ENCODE data around the gene KIFC1. TPM values are rescaled to one million over a fixed set of nuclear protein-coding genes. Genes with fewer than 3 reads are reported as not detected.

Gene KIFC1
- total RNA-seq, 1 experiment from 2014 or later, result 73.8 TPM

DNA sequence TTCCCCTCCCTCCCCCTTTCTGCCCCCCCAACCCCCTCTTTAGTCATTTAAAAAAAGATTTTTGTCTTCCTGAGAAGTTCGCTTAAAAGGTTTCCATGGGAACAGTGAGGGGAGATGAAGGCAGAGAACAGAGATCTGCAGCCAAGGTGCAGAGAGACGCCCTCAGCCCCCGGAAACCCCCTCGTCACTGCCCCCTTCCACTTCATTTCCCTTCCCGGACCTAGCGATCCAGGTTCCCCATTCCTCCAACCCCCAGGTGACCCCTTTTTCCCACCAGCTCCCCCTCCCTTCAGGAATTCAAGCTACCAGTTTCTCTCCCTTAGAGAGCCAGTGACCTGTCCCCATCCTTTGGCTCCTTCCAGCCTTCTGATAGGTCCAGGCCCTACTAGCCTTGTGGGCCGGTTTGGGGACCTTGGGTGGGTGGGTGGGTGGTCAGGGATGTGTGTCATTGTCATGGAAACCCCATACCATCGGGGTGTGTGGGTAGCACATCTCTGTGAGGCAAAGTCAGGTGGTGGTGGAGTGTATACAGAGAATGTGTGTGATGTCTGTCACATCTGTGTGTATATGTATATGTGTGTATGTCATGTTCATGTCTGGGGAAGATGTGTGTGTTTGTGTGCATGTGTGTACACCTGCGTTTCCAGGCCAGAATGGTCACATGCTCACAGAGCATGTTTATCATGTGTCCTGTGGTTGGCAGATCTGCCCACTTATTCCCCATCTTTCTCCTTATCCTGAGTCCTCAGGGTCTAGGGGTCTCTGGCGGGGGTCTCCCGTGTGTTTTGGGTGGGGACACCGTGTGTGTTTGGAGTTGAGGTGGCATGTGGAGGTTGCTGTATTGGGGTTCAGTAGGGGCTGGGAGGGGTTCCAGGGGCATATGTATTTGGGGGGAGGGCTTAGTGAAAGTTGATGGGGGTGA is 35.2 kb downstream of the KIFC1 start:
- no peaks in the 10 kb centered on the region for H3K27me3 Mint-ChIP-seq (ENCODE audit: low read depth)
- Histone ChIP-seq H3K23me2 (ENCODE audit: insufficient read length, low read depth, low read length, poor library complexity, severe bottlenecking) (peaks cover 16% of the 10 kb centered on the region), H2BK15ac (ENCODE audit: low read depth, low read length) (no peak overlapping the region), H2BK5ac (ENCODE audit: insufficient read length, low read length) (no peak overlapping the region), H4K91ac (ENCODE audit: insufficient read length, low read depth, low read length) (no peak overlapping the region), H3K56ac (ENCODE audit: insufficient read length, low read depth, low read length) (no peak overlapping the region), H3K23ac (ENCODE audit: insufficient read length, low read depth, low read length) (no peak overlapping the region), H2AK5ac (ENCODE audit: insufficient read length, low read length) (no peak overlapping the region), H3K27ac (ENCODE audit: insufficient read length, low read depth, low read length) (no peak overlapping the region), H3K4me1 (ENCODE audit: insufficient read depth, low read length) (peaks cover 13% of the 10 kb centered on the region), H3K4ac (ENCODE audit: low read depth, low read length) (no peak overlapping the region), H3K79me2 (ENCODE audit: insufficient read depth, low read length) (peaks cover 10% of the 10 kb centered on the region; the same call in 1 of the 2 replicates), H4K8ac (replicated peaks; ENCODE audit: insufficient read length, low read depth, low read length) (no peak overlapping the region), H3K14ac (ENCODE audit: insufficient read depth, low read length) (no peak overlapping the region), H4K20me1 (ENCODE audit: control insufficient read depth, insufficient read depth, insufficient read length) (no peaks in the 10 kb centered on the region), H3K18ac (ENCODE audit: insufficient read length, low read depth, low read length) (no peak overlapping the region), H3K4me2 (ENCODE audit: insufficient read depth, insufficient read length, low read length) (peak overlapping the region; percentile 89), H3K79me1 (ENCODE audit: insufficient read depth, low read depth, low read length, poor library complexity, severe bottlenecking) (peaks cover 3% of the 10 kb centered on the region), H3T11ph (ENCODE audit: low read length) (no peak overlapping the region), H4K5ac (ENCODE audit: insufficient read length, low read depth, low read length) (no peak overlapping the region), H2BK20ac (ENCODE audit: low read depth, low read length, poor library complexity, severe bottlenecking) (no peak overlapping the region), H2BK120ac (ENCODE audit: low read depth, low read length, poor library complexity, severe bottlenecking) (no peak overlapping the region), H2BK12ac (ENCODE audit: insufficient read length, low read depth, low read length) (no peak overlapping the region), H3K9ac (ENCODE audit: extremely low read depth, insufficient read length, low read length) (no peak overlapping the region), H3K9me3 (ENCODE audit: control insufficient read depth, low read depth, low read length) (no peaks in the 10 kb centered on the region), H3K27me3 (ENCODE audit: insufficient read depth, low read length) (no peaks in the 10 kb centered on the region), H2AFZ (ENCODE audit: low read length) (no peak overlapping the region)
- peak; percentile 33 for DNase-seq
- H3K27ac Mint-ChIP-seq, result peak overlapping the region in 2 of 3 experiments; percentile 68 to 87; a peak in 2 of 7 replicates
- peaks cover 24 to 27% (median 26%) of the 10 kb centered on the region in 3 experiments for H3K36me3 Mint-ChIP-seq (ENCODE audit: insufficient read depth in 1 of 3, low read depth in 3 of 3)
- peak overlapping the region; percentile 81 to 87 for H3K4me3 Mint-ChIP-seq
- no peaks in the 10 kb centered on the region; a peak in 1 of 5 replicates for H3K9me3 Mint-ChIP-seq
- TF ChIP-seq, protein P1, sequence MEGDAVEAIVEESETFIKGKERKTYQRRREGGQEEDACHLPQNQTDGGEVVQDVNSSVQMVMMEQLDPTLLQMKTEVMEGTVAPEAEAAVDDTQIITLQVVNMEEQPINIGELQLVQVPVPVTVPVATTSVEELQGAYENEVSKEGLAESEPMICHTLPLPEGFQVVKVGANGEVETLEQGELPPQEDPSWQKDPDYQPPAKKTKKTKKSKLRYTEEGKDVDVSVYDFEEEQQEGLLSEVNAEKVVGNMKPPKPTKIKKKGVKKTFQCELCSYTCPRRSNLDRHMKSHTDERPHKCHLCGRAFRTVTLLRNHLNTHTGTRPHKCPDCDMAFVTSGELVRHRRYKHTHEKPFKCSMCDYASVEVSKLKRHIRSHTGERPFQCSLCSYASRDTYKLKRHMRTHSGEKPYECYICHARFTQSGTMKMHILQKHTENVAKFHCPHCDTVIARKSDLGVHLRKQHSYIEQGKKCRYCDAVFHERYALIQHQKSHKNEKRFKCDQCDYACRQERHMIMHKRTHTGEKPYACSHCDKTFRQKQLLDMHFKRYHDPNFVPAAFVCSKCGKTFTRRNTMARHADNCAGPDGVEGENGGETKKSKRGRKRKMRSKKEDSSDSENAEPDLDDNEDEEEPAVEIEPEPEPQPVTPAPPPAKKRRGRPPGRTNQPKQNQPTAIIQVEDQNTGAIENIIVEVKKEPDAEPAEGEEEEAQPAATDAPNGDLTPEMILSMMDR (conservative IDR thresholded peaks at IDR 0.05), result no peak
- peaks cover 75 to 78% of the 10 kb centered on the region in 2 experiments for H3K4me1 Mint-ChIP-seq
- no CpG with 5 or more reads among the region's 12 CpGs for WGBS (ENCODE audit: extremely low coverage, insufficient read length, low lambda C conversion rate)
